Stimulated activated naive CD4-positive, alpha-beta T cell treated with Interleukin-2 at 50 U/mL for 16 hours (primary cell): Measurements from ENCODE around the gene KCNJ18.
"Not testable (repeated sequence)": the region's sequence is repeated elsewhere in the genome, so short reads cannot be mapped to it uniquely, and the experiment has no call there.

Experiments
- DNase-seq: peaks from one replicate; lab custom pipeline; 2025; lab: John Stamatoyannopoulos, UW

The KCNJ18 gene

GRCh38 chr17:21691883-21692703 lies at the start of gene KCNJ18:
Gene KCNJ18, plus strand, starts transcription at chr17:21692523. Its CDS starts 10,264 bp downstream, at chr17:21702787.
- DNase-seq, result not testable (repeated sequence)

- DNase-seq, result not testable (repeated sequence)
Observed at GRCh38 chr17:21648125-21648524, 44.2 kb upstream of the KCNJ18 start.

GRCh38 chr17:21650043-21650442 lies 42.3 kb upstream of the KCNJ18 start:
- DNase-seq, result not testable (repeated sequence)

GRCh38 chr17:21652049-21652448 lies 40.3 kb upstream of the KCNJ18 start:
- DNase-seq, result not testable (repeated sequence)

GRCh38 chr17:21653211-21653610 lies 39.1 kb upstream of the KCNJ18 start:
- DNase-seq, result not testable (repeated sequence)

- not testable (repeated sequence) for DNase-seq
Observed at GRCh38 chr17:21656518-21657309, 35.6 kb upstream of the KCNJ18 start.

- DNase-seq, result not testable (repeated sequence)
Observed at GRCh38 chr17:21659635-21660034, 32.7 kb upstream of the KCNJ18 start.

- DNase-seq, result not testable (repeated sequence)
Observed at GRCh38 chr17:21661455-21661854, 30.9 kb upstream of the KCNJ18 start.

- DNase-seq, result not testable (repeated sequence)
Observed at GRCh38 chr17:21663166-21663565, 29.2 kb upstream of the KCNJ18 start.

- DNase-seq, result not testable (repeated sequence)
Observed at GRCh38 chr17:21663614-21664474, 28.5 kb upstream of the KCNJ18 start.

GRCh38 chr17:21665171-21665570 lies 27.2 kb upstream of the KCNJ18 start:
- DNase-seq, result not testable (repeated sequence)

- DNase-seq, result not testable (repeated sequence)
Observed at GRCh38 chr17:21665935-21666493, 26.3 kb upstream of the KCNJ18 start.

GRCh38 chr17:21666711-21667412 lies 25.5 kb upstream of the KCNJ18 start:
- DNase-seq, result not testable (repeated sequence)

GRCh38 chr17:21667413-21668117 lies 24.8 kb upstream of the KCNJ18 start:
- DNase-seq, result not testable (repeated sequence)

- not testable (repeated sequence) for DNase-seq
Observed at GRCh38 chr17:21668118-21668488, 24.2 kb upstream of the KCNJ18 start.

- not testable (repeated sequence) for DNase-seq
Observed at GRCh38 chr17:21668746-21669508, 23.4 kb upstream of the KCNJ18 start.

- not testable (repeated sequence) for DNase-seq
Observed at GRCh38 chr17:21669616-21670360, 22.5 kb upstream of the KCNJ18 start.

- DNase-seq, result not testable (repeated sequence)
Observed at GRCh38 chr17:21670361-21671155, 21.8 kb upstream of the KCNJ18 start.
